Measurements from ENCODE around the gene ABLIM2. TPM values are rescaled to one million over a fixed set of nuclear protein-coding genes. Genes with fewer than 3 reads are reported as not detected.

ABLIM2 gene
- total and polyA plus RNA-seq, 2 of the 4 experiments (the other 2 are of a cell fraction): under 0.01 to 0.10 TPM

DNA sequence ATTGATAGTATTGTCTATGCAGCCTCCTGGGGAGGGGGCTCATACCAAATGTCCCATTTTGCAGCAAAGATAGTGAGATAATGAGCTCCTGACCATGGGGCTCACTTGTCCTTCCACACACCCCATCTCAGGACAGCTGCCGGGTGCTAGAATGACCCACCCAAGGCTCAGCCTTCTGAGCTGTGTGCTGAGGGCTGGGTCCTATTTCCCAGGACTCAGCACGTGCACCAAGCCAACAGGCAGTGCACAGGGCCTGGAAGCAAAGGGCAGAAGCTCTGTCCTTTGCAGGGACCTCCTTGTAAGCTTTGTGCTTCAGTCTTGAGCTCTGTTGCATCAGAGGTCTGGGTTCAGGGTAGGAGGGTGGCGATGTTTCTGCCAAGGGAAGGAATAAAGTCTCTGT is 11.2 kb upstream of the ABLIM2 start:
- dilution Hi-C loops (cut with HindIII; ENCODE audit: low sequenced_read_pairs, unreplicated experiment) (no loop called here), in situ Hi-C loops (cut with MboI; ENCODE audit: low sequenced_read_pairs) (no loop called here), intact Hi-C loops (cut with micrococcal nuclease) (no loop called here)
- Histone ChIP-seq H3K36me3 (ENCODE audit: control insufficient read depth, insufficient read depth, low read length) (no peaks in the 10 kb centered on the region), H4K20me1 (ENCODE audit: insufficient read depth, low read length) (no peaks in the 10 kb centered on the region; the same call in 1 of the 2 replicates), H2BK20ac (ENCODE audit: low read depth, low read length) (no peak overlapping the region), H2AK5ac (ENCODE audit: low read depth, low read length) (no peak overlapping the region), H2BK120ac (ENCODE audit: low read depth, low read length) (no peak overlapping the region), H3K9ac (ENCODE audit: low read depth, low read length) (no peak overlapping the region), H2BK5ac (ENCODE audit: low read depth, low read length, poor library complexity, severe bottlenecking) (no peak overlapping the region), H3K4me2 (ENCODE audit: low read depth, low read length) (no peak overlapping the region), H3K4ac (ENCODE audit: low read depth, low read length) (no peak overlapping the region), H3K27ac (ENCODE audit: insufficient read depth, low read length) (no peak overlapping the region), H3K23ac (ENCODE audit: low read depth, low read length) (no peak overlapping the region), H4K5ac (ENCODE audit: low read depth, low read length) (no peak overlapping the region), H3K14ac (replicated peaks; ENCODE audit: low read depth, low read length) (no peak overlapping the region), H2BK15ac (ENCODE audit: low read depth, low read length) (no peak overlapping the region), H2AK9ac (replicated peaks; ENCODE audit: low read depth, low read length, poor library complexity) (no peak overlapping the region), H4K8ac (ENCODE audit: low read depth in 2 of 2, low read length in 2 of 2) (no peak overlapping the region), H2AFZ (replicated peaks; ENCODE audit: low read length, poor library complexity) (no peak overlapping the region), H3K4me1 (ENCODE audit: control insufficient read depth, insufficient read depth, low read length) (no peaks in the 10 kb centered on the region), H3K9me1 (ENCODE audit: insufficient read depth, low read length) (no peaks in the 10 kb centered on the region), H3K4me3 (ENCODE audit: insufficient read depth, low read depth, low read length) (no peak overlapping the region), H3K18ac (ENCODE audit: low read depth, low read length) (no peak overlapping the region), H3K79me1 (ENCODE audit: low read depth in 1 of 2, low read length in 2 of 2) (no peaks in the 10 kb centered on the region), H3K56ac (ENCODE audit: extremely low read depth, insufficient read depth, low read length) (no peak overlapping the region), H3K27me3 (ENCODE audit: control insufficient read depth, insufficient read depth, low read length) (peaks cover 52% of the 10 kb centered on the region), H3K9me3 (ENCODE audit: control insufficient read depth, insufficient read depth, low read length) (peaks cover 11% of the 10 kb centered on the region), H4K91ac (ENCODE audit: insufficient read depth, low read depth, low read length) (no peak overlapping the region)
- WGBS, 2 experiments (ENCODE audit: extremely low coverage in 2 of 2, insufficient read length in 1 of 2): 10% methylated on average over 1 of the region's 3 CpGs; no CpG with 5 or more reads in 1 of the 2 experiments
- ChIA-PET CTCF (no interaction called here), POLR2A (ENCODE audit: unreplicated experiment) (no interaction called here)
- DNase-seq (no peak), ATAC-seq (ENCODE audit: low read depth) (no peak)
- BruUV-seq (replicated peaks): no TSS peak
- no peak for TF ChIP-seq BHLHE40 (IDR thresholded peaks at IDR 0.05; ENCODE audit: low read depth, low read length)
- TF ChIP-seq, protein P1, sequence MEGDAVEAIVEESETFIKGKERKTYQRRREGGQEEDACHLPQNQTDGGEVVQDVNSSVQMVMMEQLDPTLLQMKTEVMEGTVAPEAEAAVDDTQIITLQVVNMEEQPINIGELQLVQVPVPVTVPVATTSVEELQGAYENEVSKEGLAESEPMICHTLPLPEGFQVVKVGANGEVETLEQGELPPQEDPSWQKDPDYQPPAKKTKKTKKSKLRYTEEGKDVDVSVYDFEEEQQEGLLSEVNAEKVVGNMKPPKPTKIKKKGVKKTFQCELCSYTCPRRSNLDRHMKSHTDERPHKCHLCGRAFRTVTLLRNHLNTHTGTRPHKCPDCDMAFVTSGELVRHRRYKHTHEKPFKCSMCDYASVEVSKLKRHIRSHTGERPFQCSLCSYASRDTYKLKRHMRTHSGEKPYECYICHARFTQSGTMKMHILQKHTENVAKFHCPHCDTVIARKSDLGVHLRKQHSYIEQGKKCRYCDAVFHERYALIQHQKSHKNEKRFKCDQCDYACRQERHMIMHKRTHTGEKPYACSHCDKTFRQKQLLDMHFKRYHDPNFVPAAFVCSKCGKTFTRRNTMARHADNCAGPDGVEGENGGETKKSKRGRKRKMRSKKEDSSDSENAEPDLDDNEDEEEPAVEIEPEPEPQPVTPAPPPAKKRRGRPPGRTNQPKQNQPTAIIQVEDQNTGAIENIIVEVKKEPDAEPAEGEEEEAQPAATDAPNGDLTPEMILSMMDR (conservative IDR thresholded peaks at IDR 0.05; ENCODE audit: low read depth, low read length): no peak
- no peak for TF ChIP-seq RFX5 (IDR thresholded peaks at IDR 0.05; ENCODE audit: low read depth, low read length)
- no peak for TF ChIP-seq SMC3 (IDR thresholded peaks at IDR 0.05; ENCODE audit: low read depth, low read length)
- no peak for TF ChIP-seq MXI1 (IDR thresholded peaks at IDR 0.05; ENCODE audit: borderline replicate concordance, low read depth, low read length)
- TF ChIP-seq, protein P2, sequence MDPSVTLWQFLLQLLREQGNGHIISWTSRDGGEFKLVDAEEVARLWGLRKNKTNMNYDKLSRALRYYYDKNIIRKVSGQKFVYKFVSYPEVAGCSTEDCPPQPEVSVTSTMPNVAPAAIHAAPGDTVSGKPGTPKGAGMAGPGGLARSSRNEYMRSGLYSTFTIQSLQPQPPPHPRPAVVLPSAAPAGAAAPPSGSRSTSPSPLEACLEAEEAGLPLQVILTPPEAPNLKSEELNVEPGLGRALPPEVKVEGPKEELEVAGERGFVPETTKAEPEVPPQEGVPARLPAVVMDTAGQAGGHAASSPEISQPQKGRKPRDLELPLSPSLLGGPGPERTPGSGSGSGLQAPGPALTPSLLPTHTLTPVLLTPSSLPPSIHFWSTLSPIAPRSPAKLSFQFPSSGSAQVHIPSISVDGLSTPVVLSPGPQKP (IDR thresholded peaks at IDR 0.05; ENCODE audit: borderline replicate concordance, low read depth, low read length): no peak
- TF ChIP-seq POLR2A (IDR thresholded peaks at IDR 0.05; ENCODE audit: low read depth, low read length): no peak
- TF ChIP-seq MAZ (IDR thresholded peaks at IDR 0.05; ENCODE audit: borderline replicate concordance, low read depth, low read length): no peak
- no peak for TF ChIP-seq CHD1 (IDR thresholded peaks at IDR 0.05; ENCODE audit: low read depth, low read length)
- TF ChIP-seq RAD21 (IDR thresholded peaks at IDR 0.05; ENCODE audit: low read length): no peak
- no peak for TF ChIP-seq RCOR1 (IDR thresholded peaks at IDR 0.05; ENCODE audit: insufficient replicate concordance, low read length)
- TF ChIP-seq CEBPB (IDR thresholded peaks at IDR 0.05; ENCODE audit: low read depth, low read length): no peak
- TF ChIP-seq MAFK (IDR thresholded peaks at IDR 0.05; ENCODE audit: low read depth, low read length): no peak
- TF ChIP-seq FOS (IDR thresholded peaks at IDR 0.05; ENCODE audit: low read depth, low read length): no peak
- no peak for TF ChIP-seq NFE2L2 (IDR thresholded peaks at IDR 0.05; ENCODE audit: low read depth, low read length)
- TF ChIP-seq, protein P3, sequence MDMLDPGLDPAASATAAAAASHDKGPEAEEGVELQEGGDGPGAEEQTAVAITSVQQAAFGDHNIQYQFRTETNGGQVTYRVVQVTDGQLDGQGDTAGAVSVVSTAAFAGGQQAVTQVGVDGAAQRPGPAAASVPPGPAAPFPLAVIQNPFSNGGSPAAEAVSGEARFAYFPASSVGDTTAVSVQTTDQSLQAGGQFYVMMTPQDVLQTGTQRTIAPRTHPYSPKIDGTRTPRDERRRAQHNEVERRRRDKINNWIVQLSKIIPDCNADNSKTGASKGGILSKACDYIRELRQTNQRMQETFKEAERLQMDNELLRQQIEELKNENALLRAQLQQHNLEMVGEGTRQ (IDR thresholded peaks at IDR 0.05; ENCODE audit: low read depth, low read length): no peak
